ENCODE measurements around the gene WDR37. TPM values are rescaled to one million over a fixed set of nuclear protein-coding genes. Genes with fewer than 3 reads are reported as not detected.

The WDR37 gene
- polyA plus RNA-seq, 3 donors, result 7.1 to 33.6 (median 8.6) TPM

DNA sequence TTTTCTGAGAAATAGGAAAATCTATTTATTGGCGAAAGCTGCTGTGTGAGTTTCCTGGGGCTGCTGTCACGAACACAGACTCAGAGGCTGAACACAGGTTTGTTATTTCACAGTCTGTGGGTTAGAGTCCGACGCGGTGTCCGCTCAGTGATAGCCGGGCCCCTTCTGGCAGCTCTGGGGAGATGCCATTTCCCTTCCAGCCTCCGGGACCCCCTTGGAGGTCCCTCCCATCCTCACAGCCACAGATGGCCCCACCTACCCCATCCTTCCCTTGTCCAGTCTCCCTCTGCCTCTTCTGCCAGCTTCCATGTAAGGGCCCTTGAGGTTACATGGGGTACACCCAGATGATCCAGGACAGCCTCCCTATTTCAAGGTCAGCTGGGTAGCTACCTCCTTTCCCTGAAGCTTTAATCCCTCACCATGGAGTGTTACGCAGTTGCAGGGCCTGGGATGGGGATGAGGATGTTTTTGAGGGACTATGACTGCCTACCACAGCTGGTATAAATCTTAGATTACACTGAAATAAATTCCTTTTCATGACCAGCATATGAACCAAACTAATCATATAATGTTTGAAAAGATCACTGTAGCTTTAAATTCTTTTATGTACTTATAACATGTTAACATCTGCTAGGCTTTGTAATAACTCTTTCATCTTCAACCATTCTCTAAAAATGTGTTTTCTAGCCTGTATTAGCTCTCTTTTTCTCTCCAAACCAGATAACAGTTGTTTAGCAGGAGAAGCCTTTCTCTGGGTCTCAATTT is 98.5 kb downstream of the WDR37 start:
- H3K79me2 ChIP-seq (ENCODE audit: insufficient read depth, low read length), result no peaks in the 10 kb centered on the region
- no peaks in the 10 kb centered on the region for H3K4me1 ChIP-seq (ENCODE audit: control insufficient read depth in 1 of 2, insufficient read depth in 2 of 2, low read length in 2 of 2)
- H3K4me1 Mint-ChIP-seq, result no peaks in the 10 kb centered on the region
- H3K27ac Mint-ChIP-seq, result no peak overlapping the region
- H4K20me1 ChIP-seq (ENCODE audit: insufficient read depth, low read length), result no peaks in the 10 kb centered on the region
- no peak overlapping the region for H3K4me2 ChIP-seq (replicated peaks; ENCODE audit: extremely low read depth, low read length, poor library complexity, severe bottlenecking)
- peaks cover 0 to 1% (median 0%) of the 10 kb centered on the region in 7 donors for H3K9me3 Mint-ChIP-seq
- H2AFZ ChIP-seq (ENCODE audit: insufficient read depth, low read depth, low read length, poor library complexity, severe bottlenecking), result no peak overlapping the region
- no peak overlapping the region for H3K9ac ChIP-seq (ENCODE audit: insufficient read depth, low read length, poor library complexity, severe bottlenecking)
- H3K27ac ChIP-seq (ENCODE audit: low read depth in 1 of 2, low read length in 2 of 2), result no peak overlapping the region
- H3K36me3 Mint-ChIP-seq, result no peaks in the 10 kb centered on the region
- no peak overlapping the region for H3K4me3 Mint-ChIP-seq
- no peak for DNase-seq
- intact Hi-C loops (cut with micrococcal nuclease), result no loop called here
- H3K36me3 ChIP-seq (replicated peaks in 1 of 2; ENCODE audit: control insufficient read depth in 1 of 2, insufficient read depth in 2 of 2, low read length in 2 of 2), result no peaks in the 10 kb centered on the region
- H3K27me3 Mint-ChIP-seq (ENCODE audit: low read depth in 3 of 3), result peaks cover 1 to 12% (median 5%) of the 10 kb centered on the region in 3 donors
- WGBS (ENCODE audit: insufficient coverage), result 100% methylated on average over 2 of the region's 9 CpGs
- H3K4me3 ChIP-seq (replicated peaks in 1 of 3; ENCODE audit: low read depth in 2 of 3, low read length in 3 of 3), result no peak overlapping the region
- no peaks in the 10 kb centered on the region for H3K9me3 ChIP-seq (replicated peaks in 1 of 2; ENCODE audit: control insufficient read depth in 1 of 2, insufficient read depth in 1 of 2, low read length in 2 of 2)
- TF ChIP-seq, protein P1, sequence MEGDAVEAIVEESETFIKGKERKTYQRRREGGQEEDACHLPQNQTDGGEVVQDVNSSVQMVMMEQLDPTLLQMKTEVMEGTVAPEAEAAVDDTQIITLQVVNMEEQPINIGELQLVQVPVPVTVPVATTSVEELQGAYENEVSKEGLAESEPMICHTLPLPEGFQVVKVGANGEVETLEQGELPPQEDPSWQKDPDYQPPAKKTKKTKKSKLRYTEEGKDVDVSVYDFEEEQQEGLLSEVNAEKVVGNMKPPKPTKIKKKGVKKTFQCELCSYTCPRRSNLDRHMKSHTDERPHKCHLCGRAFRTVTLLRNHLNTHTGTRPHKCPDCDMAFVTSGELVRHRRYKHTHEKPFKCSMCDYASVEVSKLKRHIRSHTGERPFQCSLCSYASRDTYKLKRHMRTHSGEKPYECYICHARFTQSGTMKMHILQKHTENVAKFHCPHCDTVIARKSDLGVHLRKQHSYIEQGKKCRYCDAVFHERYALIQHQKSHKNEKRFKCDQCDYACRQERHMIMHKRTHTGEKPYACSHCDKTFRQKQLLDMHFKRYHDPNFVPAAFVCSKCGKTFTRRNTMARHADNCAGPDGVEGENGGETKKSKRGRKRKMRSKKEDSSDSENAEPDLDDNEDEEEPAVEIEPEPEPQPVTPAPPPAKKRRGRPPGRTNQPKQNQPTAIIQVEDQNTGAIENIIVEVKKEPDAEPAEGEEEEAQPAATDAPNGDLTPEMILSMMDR (IDR thresholded peaks at IDR 0.05), result no peak
- H3K27me3 ChIP-seq (ENCODE audit: control insufficient read depth in 2 of 2, insufficient read depth in 2 of 2, low read length in 2 of 2), result no peaks in the 10 kb centered on the region

DNA sequence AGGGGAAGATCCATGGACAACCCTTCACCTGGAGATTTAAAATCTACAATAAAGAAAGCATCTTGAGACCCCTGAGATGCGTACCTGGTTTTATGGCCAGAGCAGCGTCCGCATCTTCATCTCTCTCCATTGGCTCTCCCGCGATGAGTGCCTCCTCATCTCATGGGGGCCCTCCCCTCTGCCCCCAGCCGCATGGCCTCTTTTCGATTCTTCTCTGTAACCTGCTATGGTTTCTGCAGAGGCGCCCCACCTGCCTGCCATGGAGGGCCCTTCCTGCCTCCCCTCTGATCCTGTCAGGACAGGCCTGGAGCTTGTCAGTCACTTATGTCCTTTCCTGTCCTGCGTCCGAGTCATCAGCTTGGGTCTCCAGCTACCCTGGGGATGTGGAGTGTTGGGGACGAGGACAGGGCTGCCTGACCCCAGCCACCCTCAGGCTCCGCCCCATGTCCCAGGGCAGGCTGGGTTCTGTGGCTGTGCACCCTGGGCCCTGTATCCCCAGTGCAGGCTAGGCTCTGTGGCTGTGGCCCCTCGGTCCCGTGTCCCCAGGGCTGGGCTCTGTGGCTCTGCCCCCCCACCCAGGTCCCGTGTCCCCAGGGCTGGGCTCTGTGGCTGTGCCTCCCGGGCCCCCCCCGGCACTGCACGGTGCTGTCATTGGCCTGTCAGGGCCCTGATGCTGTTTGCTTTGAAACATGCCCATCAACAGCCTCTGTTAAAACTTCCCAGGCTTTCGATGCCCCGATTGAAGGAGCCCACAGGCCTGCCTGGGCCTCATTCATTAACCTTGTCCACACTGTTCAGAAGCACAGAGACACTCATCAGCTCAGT is 99.8 kb downstream of the WDR37 start:
- Histone ChIP-seq H3K4me2 (replicated peaks; ENCODE audit: extremely low read depth, low read length, poor library complexity, severe bottlenecking) (no peak overlapping the region), H3K27ac (ENCODE audit: low read depth in 1 of 2, low read length in 2 of 2) (no peak overlapping the region), H3K4me1 (ENCODE audit: control insufficient read depth in 1 of 2, insufficient read depth in 2 of 2, low read length in 2 of 2) (no peaks in the 10 kb centered on the region), H3K4me3 (replicated peaks in 1 of 3; ENCODE audit: low read depth in 2 of 3, low read length in 3 of 3) (no peak overlapping the region), H3K27me3 (ENCODE audit: control insufficient read depth in 2 of 2, insufficient read depth in 2 of 2, low read length in 2 of 2) (no peaks in the 10 kb centered on the region), H3K79me2 (ENCODE audit: insufficient read depth, low read length) (no peaks in the 10 kb centered on the region), H3K9me3 (replicated peaks in 1 of 2; ENCODE audit: control insufficient read depth in 1 of 2, insufficient read depth in 1 of 2, low read length in 2 of 2) (no peaks in the 10 kb centered on the region), H3K36me3 (replicated peaks in 1 of 2; ENCODE audit: control insufficient read depth in 1 of 2, insufficient read depth in 2 of 2, low read length in 2 of 2) (no peaks in the 10 kb centered on the region), H3K9ac (ENCODE audit: insufficient read depth, low read length, poor library complexity, severe bottlenecking) (no peak overlapping the region), H2AFZ (ENCODE audit: insufficient read depth, low read depth, low read length, poor library complexity, severe bottlenecking) (no peak overlapping the region), H4K20me1 (ENCODE audit: insufficient read depth, low read length) (no peaks in the 10 kb centered on the region)
- Mint-ChIP-seq H3K4me3 (no peak overlapping the region), H3K27me3 (ENCODE audit: low read depth in 3 of 3) (peaks cover 1 to 12% (median 2%) of the 10 kb centered on the region in 3 donors), H3K27ac (peak overlapping the region in 1 of 7 donors; percentile 3), H3K36me3 (no peaks in the 10 kb centered on the region), H3K9me3 (peaks cover 0 to 1% (median 0%) of the 10 kb centered on the region in 7 donors), H3K4me1 (no peaks in the 10 kb centered on the region)
- no peak for DNase-seq
- TF ChIP-seq, protein P1 (IDR thresholded peaks at IDR 0.05), result no peak
- WGBS (ENCODE audit: insufficient coverage), result 95% methylated on average over 19 of the region's 20 CpGs
- intact Hi-C loops (cut with micrococcal nuclease), result no loop called here
